ENCODE measurements around the gene GORAB. TPM values are rescaled to one million over a fixed set of nuclear protein-coding genes. Genes with fewer than 3 reads are reported as not detected.

GORAB gene
- total RNA-seq, 1 donor from 2014 or later: 11.2 TPM

DNA sequence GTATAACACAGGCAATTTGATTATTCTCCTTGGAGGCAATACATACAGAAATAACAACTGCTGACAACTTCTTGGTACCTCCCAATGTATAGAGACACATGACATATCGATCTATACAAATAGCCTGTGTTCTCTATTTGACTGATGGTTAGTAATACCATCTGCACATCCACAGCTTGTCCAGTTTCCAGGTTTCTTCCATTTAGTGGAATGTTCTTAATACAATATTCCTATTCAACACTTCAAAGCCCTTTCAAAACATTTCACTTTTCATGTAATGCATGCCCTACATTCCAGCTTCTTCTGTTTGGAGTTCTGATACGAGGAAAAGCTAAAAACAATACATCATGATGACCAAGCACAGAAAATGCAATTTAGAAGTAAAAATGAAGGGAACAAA lies 37.0 kb upstream of the GORAB start:
- H4K20me1 ChIP-seq (ENCODE audit: insufficient read depth, low read length): no peaks in the 10 kb centered on the region
- peak overlapping the region; percentile 16 for H3K27ac ChIP-seq (ENCODE audit: low read depth, low read length)
- Mint-ChIP-seq H3K27me3 (ENCODE audit: low read depth, unreplicated experiment) (no peaks in the 10 kb centered on the region), H3K4me3 (ENCODE audit: unreplicated experiment) (no peak overlapping the region), H3K36me3 (ENCODE audit: low read depth, unreplicated experiment) (no peaks in the 10 kb centered on the region), H3K4me1 (ENCODE audit: low read depth, unreplicated experiment) (peaks cover 13% of the 10 kb centered on the region), H3K27ac (ENCODE audit: unreplicated experiment) (no peak overlapping the region), H3K9me3 (ENCODE audit: unreplicated experiment) (no peaks in the 10 kb centered on the region)
- no peak overlapping the region for H3K4me3 ChIP-seq (ENCODE audit: insufficient read depth, low read depth, low read length)
- no peak overlapping the region for H2AFZ ChIP-seq (ENCODE audit: low read depth, low read length)
- H3K9ac ChIP-seq (ENCODE audit: low read length): no peak overlapping the region
- TF ChIP-seq, protein P1, sequence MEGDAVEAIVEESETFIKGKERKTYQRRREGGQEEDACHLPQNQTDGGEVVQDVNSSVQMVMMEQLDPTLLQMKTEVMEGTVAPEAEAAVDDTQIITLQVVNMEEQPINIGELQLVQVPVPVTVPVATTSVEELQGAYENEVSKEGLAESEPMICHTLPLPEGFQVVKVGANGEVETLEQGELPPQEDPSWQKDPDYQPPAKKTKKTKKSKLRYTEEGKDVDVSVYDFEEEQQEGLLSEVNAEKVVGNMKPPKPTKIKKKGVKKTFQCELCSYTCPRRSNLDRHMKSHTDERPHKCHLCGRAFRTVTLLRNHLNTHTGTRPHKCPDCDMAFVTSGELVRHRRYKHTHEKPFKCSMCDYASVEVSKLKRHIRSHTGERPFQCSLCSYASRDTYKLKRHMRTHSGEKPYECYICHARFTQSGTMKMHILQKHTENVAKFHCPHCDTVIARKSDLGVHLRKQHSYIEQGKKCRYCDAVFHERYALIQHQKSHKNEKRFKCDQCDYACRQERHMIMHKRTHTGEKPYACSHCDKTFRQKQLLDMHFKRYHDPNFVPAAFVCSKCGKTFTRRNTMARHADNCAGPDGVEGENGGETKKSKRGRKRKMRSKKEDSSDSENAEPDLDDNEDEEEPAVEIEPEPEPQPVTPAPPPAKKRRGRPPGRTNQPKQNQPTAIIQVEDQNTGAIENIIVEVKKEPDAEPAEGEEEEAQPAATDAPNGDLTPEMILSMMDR (IDR thresholded peaks at IDR 0.05; ENCODE audit: insufficient read depth, low read depth, low read length): no peak
- TF ChIP-seq EZH2 (IDR thresholded peaks at IDR 0.05; ENCODE audit: insufficient read depth, low read length): no peak
- H3K9me3 ChIP-seq (ENCODE audit: insufficient read depth, low read depth, low read length): no peaks in the 10 kb centered on the region
- no peaks in the 10 kb centered on the region for H3K36me3 ChIP-seq (ENCODE audit: insufficient read depth, low read length)
- no peaks in the 10 kb centered on the region for H3K27me3 ChIP-seq (ENCODE audit: insufficient read depth, low read length)
- FAIRE-seq (peak; percentile 58), DNase-seq (ENCODE audit: low read depth) (peak; percentile 24)
- peak overlapping the region; percentile 51 for H3K4me2 ChIP-seq (ENCODE audit: low read length)
- peaks cover 4% of the 10 kb centered on the region for H3K4me1 ChIP-seq (ENCODE audit: insufficient read depth, low read length)
- no peaks in the 10 kb centered on the region for H3K79me2 ChIP-seq (ENCODE audit: insufficient read depth, low read length)

DNA sequence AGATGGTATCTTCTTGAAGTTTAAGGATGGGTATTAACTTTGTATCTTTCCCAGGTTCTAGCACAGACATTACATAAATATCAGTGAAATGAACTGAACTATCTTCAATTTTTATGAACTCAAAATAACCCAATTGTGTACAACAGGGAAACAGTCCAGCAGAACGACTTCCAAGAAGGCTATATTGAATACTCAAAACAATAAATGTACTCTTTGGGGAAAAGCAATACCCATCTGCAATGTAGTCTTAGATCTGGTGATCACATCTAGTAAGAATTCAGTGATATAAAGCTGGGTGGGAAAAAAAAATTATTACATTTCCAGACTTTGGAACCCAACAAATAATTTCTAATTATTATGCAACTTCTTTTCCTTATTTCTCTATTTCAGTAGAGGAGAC lies 33.1 kb upstream of the GORAB start:
- Histone ChIP-seq H3K9ac (ENCODE audit: low read length) (no peak overlapping the region), H3K27ac (ENCODE audit: low read depth, low read length) (no peak overlapping the region), H3K4me1 (ENCODE audit: insufficient read depth, low read length) (peaks cover 4% of the 10 kb centered on the region), H2AFZ (ENCODE audit: low read depth, low read length) (no peak overlapping the region), H3K27me3 (ENCODE audit: insufficient read depth, low read length) (no peaks in the 10 kb centered on the region), H4K20me1 (ENCODE audit: insufficient read depth, low read length) (no peaks in the 10 kb centered on the region), H3K9me3 (ENCODE audit: insufficient read depth, low read depth, low read length) (no peaks in the 10 kb centered on the region), H3K4me2 (ENCODE audit: low read length) (no peak overlapping the region), H3K79me2 (ENCODE audit: insufficient read depth, low read length) (no peaks in the 10 kb centered on the region), H3K36me3 (ENCODE audit: insufficient read depth, low read length) (no peaks in the 10 kb centered on the region), H3K4me3 (ENCODE audit: insufficient read depth, low read depth, low read length) (no peak overlapping the region)
- peaks cover 10% of the 10 kb centered on the region for H3K4me1 Mint-ChIP-seq (ENCODE audit: low read depth, unreplicated experiment)
- DNase-seq (ENCODE audit: low read depth): no peak
- no peaks in the 10 kb centered on the region for H3K27me3 Mint-ChIP-seq (ENCODE audit: low read depth, unreplicated experiment)
- no peak overlapping the region for H3K27ac Mint-ChIP-seq (ENCODE audit: unreplicated experiment)
- FAIRE-seq: no peak
- H3K9me3 Mint-ChIP-seq (ENCODE audit: unreplicated experiment): no peaks in the 10 kb centered on the region
- TF ChIP-seq EZH2 (IDR thresholded peaks at IDR 0.05; ENCODE audit: insufficient read depth, low read length): no peak
- TF ChIP-seq, protein P1 (IDR thresholded peaks at IDR 0.05; ENCODE audit: insufficient read depth, low read depth, low read length): no peak
- H3K4me3 Mint-ChIP-seq (ENCODE audit: unreplicated experiment): no peak overlapping the region
- no peaks in the 10 kb centered on the region for H3K36me3 Mint-ChIP-seq (ENCODE audit: low read depth, unreplicated experiment)

DNA sequence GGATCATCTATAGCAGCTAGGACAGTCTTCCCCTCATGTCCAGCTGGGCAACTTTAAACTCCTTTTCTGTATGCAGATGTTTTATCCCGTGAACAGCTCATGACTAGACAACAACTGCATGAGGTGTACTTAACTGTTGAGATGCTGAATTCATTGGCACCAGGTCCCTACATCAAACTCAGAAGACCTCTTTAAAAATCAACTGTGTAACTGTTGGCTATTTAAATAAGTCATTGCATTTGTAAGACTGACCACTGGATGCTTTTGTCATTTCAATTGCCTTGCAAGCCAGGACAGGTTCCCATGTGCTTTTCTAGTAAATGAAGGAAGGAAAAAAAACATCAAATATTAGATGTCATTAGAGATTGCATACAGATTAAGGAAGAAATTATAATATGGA lies 28.3 kb upstream of the GORAB start:
- Mint-ChIP-seq H3K36me3 (ENCODE audit: low read depth, unreplicated experiment) (no peaks in the 10 kb centered on the region), H3K27ac (ENCODE audit: unreplicated experiment) (no peak overlapping the region), H3K4me1 (ENCODE audit: low read depth, unreplicated experiment) (peaks cover 3% of the 10 kb centered on the region), H3K4me3 (ENCODE audit: unreplicated experiment) (no peak overlapping the region), H3K9me3 (ENCODE audit: unreplicated experiment) (peaks cover 2% of the 10 kb centered on the region), H3K27me3 (ENCODE audit: low read depth, unreplicated experiment) (no peaks in the 10 kb centered on the region)
- H3K4me3 ChIP-seq (ENCODE audit: insufficient read depth, low read depth, low read length): no peak overlapping the region
- FAIRE-seq (no peak), DNase-seq (ENCODE audit: low read depth) (no peak)
- H3K27ac ChIP-seq (ENCODE audit: low read depth, low read length): no peak overlapping the region
- no peaks in the 10 kb centered on the region for H3K79me2 ChIP-seq (ENCODE audit: insufficient read depth, low read length)
- H3K27me3 ChIP-seq (ENCODE audit: insufficient read depth, low read length): no peaks in the 10 kb centered on the region
- TF ChIP-seq EZH2 (IDR thresholded peaks at IDR 0.05; ENCODE audit: insufficient read depth, low read length): no peak
- TF ChIP-seq, protein P1 (IDR thresholded peaks at IDR 0.05; ENCODE audit: insufficient read depth, low read depth, low read length): no peak
- H3K9ac ChIP-seq (ENCODE audit: low read length): no peak overlapping the region
- no peaks in the 10 kb centered on the region for H3K9me3 ChIP-seq (ENCODE audit: insufficient read depth, low read depth, low read length)
- no peaks in the 10 kb centered on the region for H4K20me1 ChIP-seq (ENCODE audit: insufficient read depth, low read length)
- H2AFZ ChIP-seq (ENCODE audit: low read depth, low read length): no peak overlapping the region
- H3K4me1 ChIP-seq (ENCODE audit: insufficient read depth, low read length): no peaks in the 10 kb centered on the region
- no peak overlapping the region for H3K4me2 ChIP-seq (ENCODE audit: low read length)
- H3K36me3 ChIP-seq (ENCODE audit: insufficient read depth, low read length): no peaks in the 10 kb centered on the region

All from astrocyte (in vitro differentiated cells and primary cell).